ENCODE results near the gene IL22RA1.

Gene IL22RA1

GRCh38 chr1:24138476-24139221 is 4.3 kb downstream of the IL22RA1 start:
- DNase-seq (ENCODE audit: low read depth, low spot score) = no peak

DNA sequence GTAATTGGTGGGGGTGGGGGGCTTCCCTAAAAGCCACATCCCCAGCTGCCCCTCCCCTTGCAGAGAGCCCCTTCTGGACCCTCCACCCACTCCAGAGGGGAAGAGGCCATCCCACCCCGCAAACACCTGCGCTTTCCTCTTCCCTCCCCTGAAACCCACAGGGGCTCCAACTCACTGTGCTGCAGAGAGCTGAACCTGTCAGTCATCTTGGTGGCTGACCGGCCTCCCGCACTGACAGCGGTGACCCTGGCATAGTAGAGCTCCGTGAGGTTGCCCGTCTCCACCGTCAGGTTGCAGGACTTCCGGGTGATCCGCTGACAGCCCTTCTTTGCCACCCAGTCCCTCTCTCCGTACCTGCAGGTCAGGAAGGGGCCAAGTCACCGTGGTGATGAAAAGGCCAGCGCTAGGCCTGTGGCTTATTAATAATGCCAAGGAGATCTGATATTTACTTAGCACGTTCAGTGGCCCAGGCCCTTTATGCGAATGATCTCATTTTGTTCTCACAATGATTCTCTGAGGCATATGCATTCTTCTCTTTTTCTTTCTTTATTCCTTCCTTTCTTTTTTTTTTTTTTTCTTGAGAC is 5.9 kb downstream of the IL22RA1 start:
- no peak for DNase-seq (ENCODE audit: low read depth, low spot score)

- DNase-seq (ENCODE audit: low read depth, low spot score) = no peak
Measured at GRCh38 chr1:24134376-24134775, 8.6 kb downstream of the IL22RA1 start.

DNA sequence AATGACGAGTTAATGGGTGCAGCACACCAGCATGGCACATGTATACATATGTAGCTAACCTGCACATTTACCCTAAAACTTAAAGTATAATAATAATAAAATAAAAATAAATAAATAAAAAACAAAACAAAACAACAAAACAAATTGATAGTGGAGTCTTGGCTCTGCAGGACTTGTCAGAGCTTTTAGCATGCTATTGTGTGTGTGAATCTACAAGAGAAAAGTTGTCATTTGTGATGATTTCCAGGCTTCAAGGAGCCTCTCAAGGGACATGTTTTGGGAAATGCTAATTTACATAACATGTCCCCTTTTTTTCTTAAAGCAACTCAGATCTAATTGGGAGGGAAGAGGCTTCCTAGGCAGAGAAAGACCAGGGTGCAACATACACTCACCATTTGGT is 9.1 kb downstream of the IL22RA1 start:
- no peak for DNase-seq (ENCODE audit: low read depth, low spot score)

DNA sequence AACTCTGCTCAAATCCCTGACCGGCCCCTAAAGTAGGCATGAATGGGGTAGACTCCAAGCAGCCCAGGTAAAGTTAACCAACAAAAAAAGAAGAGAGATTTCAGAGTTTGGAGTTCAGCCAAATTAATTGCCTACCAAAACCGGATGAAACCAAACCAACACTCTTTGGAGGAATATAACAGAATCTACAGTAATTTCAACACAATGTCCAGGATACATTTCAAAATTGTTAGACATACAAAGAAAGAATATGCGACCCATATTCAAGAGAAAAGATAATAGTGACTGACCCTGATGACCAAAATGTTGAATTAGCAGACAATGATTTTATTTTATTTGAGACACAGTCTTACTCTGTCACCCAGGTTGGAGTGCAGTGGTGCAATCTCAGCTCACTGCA is 12.6 kb downstream of the IL22RA1 start:
- DNase-seq (ENCODE audit: low read depth, low spot score) = no peak

DNA sequence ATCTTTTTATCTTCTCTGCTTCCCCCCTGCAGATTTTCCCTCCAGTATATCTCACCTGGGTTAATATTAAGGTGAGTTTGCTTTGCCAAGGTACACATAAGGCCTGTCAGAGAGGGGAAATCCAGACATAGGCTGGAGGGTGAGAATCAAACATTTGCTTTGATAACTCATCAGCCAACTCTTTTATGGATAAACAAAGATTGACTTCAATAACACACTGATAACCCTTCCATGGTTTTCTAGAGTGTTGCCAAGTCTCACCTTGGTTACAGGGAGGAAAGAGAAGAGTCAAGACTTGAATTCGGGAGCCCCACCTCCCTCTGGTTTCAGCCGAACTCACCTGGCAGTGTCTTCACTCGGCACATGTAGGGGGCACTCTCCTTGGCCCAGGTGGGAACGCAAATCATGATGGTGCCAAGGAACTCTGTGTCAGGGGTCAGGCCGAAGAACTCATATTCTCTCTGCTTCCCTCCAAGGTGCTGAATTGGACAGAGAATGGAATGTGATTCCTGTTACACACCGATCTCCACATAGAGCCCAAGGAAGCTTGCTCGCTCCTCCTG is 15.1 kb downstream of the IL22RA1 start:
- DNase-seq (ENCODE audit: low read depth, low spot score) = no peak

DNA sequence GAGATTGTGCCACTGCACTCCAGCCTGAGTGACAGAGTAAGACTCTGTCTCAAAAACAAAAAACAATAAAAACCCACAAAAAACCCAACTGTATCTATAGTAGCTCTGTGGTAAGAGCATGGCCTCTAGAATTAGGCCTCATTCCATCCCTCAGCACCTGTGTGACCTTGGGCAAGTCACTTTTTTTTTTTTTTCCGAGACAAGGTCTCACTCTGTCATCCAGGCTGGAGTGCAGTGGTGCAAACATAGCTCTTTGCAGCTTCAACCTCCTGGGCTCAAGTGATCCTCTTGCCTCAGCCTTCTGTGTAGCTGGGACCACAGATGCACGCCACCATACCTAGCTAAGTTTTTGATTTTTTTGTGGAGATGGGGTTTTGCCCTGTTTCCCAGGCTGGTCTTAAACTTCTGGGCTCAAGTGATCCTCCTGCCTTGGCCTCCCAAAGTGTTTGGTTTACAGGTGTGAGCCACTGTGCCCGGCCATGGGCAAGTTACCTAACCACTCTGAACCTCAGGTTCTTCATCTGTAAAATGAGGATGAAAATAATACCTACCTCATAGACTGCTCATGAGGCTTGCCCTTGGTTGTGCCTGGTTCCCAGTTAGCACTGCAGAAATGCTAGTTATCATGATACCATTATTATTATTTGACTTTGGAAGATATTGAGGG is 15.7 kb downstream of the IL22RA1 start:
- DNase-seq (ENCODE audit: low read depth, low spot score) = no peak

GRCh38 chr1:24126672-24127023 is 16.3 kb downstream of the IL22RA1 start:
- DNase-seq (ENCODE audit: low read depth, low spot score) = no peak

DNA sequence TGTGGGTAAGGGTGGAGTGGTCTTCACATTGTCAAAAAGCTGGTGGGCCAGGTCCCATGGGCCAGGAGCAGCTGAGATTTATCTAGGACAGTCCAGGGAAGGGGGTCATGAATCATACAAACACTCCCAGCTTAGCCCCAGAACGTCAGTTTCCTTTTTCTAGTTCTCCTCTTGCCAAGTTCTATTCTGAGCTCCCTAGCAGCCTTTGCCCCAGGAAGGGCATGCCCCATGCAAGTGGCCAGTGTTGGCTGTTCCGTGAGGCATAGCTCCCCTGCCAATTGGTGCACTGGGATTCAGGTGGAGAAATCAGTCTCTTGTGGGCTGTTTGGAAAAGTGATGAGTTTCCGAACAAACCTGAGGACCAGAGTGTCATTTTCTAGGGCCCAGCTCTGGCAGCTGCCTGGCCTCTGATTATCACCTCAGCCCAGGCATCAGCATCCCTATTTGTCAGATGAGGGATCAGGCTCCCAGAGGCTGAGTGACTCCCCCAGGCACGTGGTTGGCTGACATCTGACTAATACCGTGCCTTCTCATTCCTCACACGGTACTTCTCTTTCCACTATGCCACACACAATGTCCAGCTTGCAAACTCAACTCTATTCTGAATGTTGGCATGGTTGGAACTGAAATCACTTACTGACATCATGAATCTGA is 16.8 kb downstream of the IL22RA1 start:
- no peak for DNase-seq (ENCODE audit: low read depth, low spot score)

GRCh38 chr1:24125456-24125855 is 17.5 kb downstream of the IL22RA1 start:
- DNase-seq (ENCODE audit: low read depth, low spot score) = no peak

DNA sequence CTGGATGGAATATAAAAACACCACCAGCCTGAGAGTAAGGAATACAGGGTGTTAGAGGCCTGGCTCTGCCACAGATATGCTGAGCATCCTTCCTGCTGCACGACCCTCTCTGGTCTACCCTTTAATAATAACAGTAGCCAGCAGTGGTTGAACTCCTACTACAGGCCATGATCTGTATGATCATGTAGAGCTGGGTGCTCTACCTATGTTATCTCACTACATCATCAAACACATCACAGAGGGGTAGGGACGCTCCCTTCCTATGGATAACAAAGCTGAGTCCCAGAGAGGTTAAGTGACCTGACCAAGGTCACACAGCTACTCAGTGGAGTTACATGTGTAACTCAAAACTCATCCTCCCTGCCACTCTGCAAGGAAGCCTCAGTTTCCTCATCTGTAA is 18.0 kb downstream of the IL22RA1 start:
- DNase-seq (ENCODE audit: low read depth, low spot score) = no peak

- no peak for DNase-seq (ENCODE audit: low read depth, low spot score)
Measured at GRCh38 chr1:24123611-24124010, 19.3 kb downstream of the IL22RA1 start.

DNA sequence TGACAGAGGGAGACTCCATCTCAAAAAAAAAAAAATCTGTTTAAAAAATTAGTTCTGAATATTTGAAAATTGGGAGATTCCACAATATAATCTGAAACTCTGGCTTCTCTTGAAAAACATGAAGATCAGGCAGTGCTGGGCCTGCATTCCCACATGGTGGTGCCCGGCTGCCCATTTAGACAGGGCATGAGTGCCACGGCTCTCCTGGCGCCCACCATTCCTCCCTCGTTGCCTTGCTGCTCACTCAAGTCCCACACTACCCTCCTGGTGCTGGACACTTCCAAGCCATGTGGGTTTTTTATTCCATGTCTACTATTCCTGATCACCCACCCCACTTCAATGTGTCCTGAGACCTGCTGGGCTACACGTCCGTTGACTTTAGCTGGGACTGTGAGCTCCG is 20.2 kb downstream of the IL22RA1 start:
- no peak for DNase-seq (ENCODE audit: low read depth, low spot score)

DNA sequence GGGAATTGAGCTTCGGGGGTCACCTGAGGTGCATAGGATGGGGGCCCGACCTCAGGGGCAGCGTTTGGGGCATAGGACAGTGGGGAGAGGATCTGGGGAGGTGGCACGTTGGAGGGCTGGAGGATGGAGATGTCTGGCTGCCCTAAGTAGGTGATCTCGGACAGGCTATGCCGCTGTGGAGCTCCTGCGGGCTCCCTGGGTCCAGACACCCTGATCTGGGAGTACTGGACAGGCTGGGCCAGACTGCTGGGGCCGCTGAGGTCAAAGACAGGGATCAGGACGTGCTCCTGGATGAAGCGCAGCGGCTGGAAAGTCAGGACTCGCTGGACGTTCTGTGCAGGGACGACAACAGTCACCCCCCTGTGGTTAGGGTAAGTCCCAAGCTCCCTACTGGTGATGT is 21.5 kb downstream of the IL22RA1 start:
- no peak for DNase-seq (ENCODE audit: low read depth, low spot score)

- DNase-seq (ENCODE audit: low read depth, low spot score) = no peak
Measured at GRCh38 chr1:24120965-24121364, 22.0 kb downstream of the IL22RA1 start.

- no peak for DNase-seq (ENCODE audit: low read depth, low spot score)
Measured at GRCh38 chr1:24119859-24120756, 22.8 kb downstream of the IL22RA1 start.

DNA sequence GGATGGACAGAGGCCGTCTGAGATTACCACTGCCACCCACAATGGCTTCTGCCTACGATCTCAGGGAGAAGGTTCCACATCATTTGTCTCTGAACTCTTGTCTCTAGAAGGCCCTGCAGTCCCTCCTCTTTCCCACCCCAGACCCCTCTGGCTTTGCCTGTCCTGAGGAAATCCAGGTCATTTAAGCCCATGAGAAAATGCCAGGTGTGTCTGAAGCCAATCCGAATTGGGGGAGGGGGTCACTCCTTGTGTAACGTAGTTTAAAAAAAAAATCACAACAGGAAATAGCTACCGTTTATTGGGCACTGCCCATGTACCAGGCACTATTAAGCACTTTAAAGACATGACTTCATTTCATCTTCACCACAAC is 23.5 kb downstream of the IL22RA1 start:
- DNase-seq (ENCODE audit: low read depth, low spot score) = no peak

- DNase-seq (ENCODE audit: low read depth, low spot score) = no peak
Measured at GRCh38 chr1:24118410-24119242, 24.3 kb downstream of the IL22RA1 start.

GRCh38 chr1:24117722-24118409 is 25.1 kb downstream of the IL22RA1 start:
- no peak for DNase-seq (ENCODE audit: low read depth, low spot score)

DNA sequence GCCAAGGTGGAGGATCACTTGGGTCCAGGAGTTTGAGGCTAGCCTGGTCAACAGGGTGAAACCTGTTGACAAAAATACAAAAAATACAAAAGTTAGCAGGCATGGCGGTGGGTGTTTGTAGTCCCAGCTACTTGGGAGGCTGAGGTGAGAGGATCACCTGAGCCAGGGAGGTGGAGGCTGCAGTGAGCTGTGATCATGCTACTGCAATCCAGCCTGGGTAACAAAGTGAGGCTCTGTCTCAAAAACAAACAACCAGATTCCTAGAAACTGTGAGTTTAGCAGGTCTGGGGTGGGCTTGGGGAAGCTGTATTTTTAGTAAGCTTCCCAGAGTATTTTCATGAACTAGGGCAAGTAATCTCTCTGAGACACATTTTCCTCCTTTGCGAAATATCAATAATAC is 25.8 kb downstream of the IL22RA1 start:
- DNase-seq (ENCODE audit: low read depth, low spot score) = no peak

All from activated CD4-positive, CD25-positive, alpha-beta regulatory T cell treated with anti-CD3 and anti-CD28 coated beads, Interleukin-2, amount 50 U/mL, for 16 hours (primary cell).